Measurements from ENCODE around the gene ZNF568. TPM values are rescaled to one million over a fixed set of nuclear protein-coding genes. Genes with fewer than 3 reads are reported as not detected.

Gene ZNF568
- 9.4 and 14.1 TPM in 2 replicates for total RNA-seq

GRCh38 chr19:36915992-36916830 is at the start of gene ZNF568, which contains the start of gene ZNF829:
Gene ZNF568, plus strand, starts transcription at chr19:36916332. Its CDS starts 6,439 bp downstream, at chr19:36922771.
Gene ZNF829, minus strand, starts transcription at chr19:36916291. Its CDS starts 1,124 bp downstream, at chr19:36915167.

Other genes starting within 250 kb of the ZNF568 start
- 11.6 and 12.6 TPM in 2 replicates for gene ZNF461, start 249.5 kb upstream of the ZNF568 start, total RNA-seq
- gene ZNF567, start 228.7 kb upstream of the ZNF568 start, total RNA-seq, result 7.7 and 8.6 TPM in 2 replicates
- gene ZNF850, start 143.5 kb upstream of the ZNF568 start, total RNA-seq, result 4.7 and 4.9 TPM in 2 replicates
- 6.7 and 7.7 TPM in 2 replicates for gene ZNF790, start 77.9 kb upstream of the ZNF568 start, total RNA-seq
- gene ZNF345, start 65.5 kb upstream of the ZNF568 start, total RNA-seq, result 4.3 and 6.2 TPM in 2 replicates
- 3.1 and 4.7 TPM in 2 replicates for gene ZNF829, start within 50 bp of the ZNF568 start, total RNA-seq
- 5.6 and 6.3 TPM in 2 replicates for gene ZNF420, start 162.1 kb downstream of the ZNF568 start, total RNA-seq

All from placental epithelial cell (primary cell).